Mesothelial cell of epicardium (in vitro differentiated cells): ENCODE results near the gene GRM8. TPM values are rescaled to one million over a fixed set of nuclear protein-coding genes. Genes with fewer than 3 reads are reported as not detected.
"Not testable (repeated sequence)": the region's sequence is repeated elsewhere in the genome, so short reads cannot be mapped to it uniquely, and the experiment has no call there.

Experiments
- DNase-seq, 2 experiments: peaks; one replicate each; pipeline ENCODE4 v3.0.0; 2021; ENCODE audit warnings: low spot score in 2 of 2; ENCODE audit not compliant: unreplicated experiment in 2 of 2
- H3K27ac Mint-ChIP-seq: 2 replicates; pipeline ENCODE4 v1.8.0; 2021; ENCODE audit warnings: mixed read lengths
- H3K27me3 Mint-ChIP-seq: 2 replicates; pipeline ENCODE4 v1.8.0; 2021; ENCODE audit warnings: low read depth, mixed read lengths
- H3K36me3 Mint-ChIP-seq: 2 replicates; pipeline ENCODE4 v1.8.0; 2021; ENCODE audit warnings: mixed read lengths
- H3K4me1 Mint-ChIP-seq: 2 replicates; pipeline ENCODE4 v1.8.0; 2021; ENCODE audit warnings: mixed read lengths
- H3K4me3 Mint-ChIP-seq: 2 replicates; pipeline ENCODE4 v1.8.0; 2021; ENCODE audit warnings: mild to moderate bottlenecking, moderate library complexity, mixed read lengths
- H3K9me3 Mint-ChIP-seq: 2 replicates; pipeline ENCODE4 v1.8.0; 2021; ENCODE audit warnings: mixed read lengths
- total RNA-seq: library from RNA; stranded (reverse); gene quantifications from 3 replicates; pipeline ENCODE4 v1.2.1, GENCODE V29; 2021
- TF ChIP-seq, protein P1 (sequence below): fragments of 200-600 bp; sonication (generic); IDR thresholded peaks from one replicate; pipeline ENCODE4 v1.5.0; 2021; ENCODE audit warnings: antibody characterized with exemption; ENCODE audit not compliant: unreplicated experiment

Gene GRM8
- total RNA-seq, 1 donor from 2014 or later = 1.0 TPM

DNA sequence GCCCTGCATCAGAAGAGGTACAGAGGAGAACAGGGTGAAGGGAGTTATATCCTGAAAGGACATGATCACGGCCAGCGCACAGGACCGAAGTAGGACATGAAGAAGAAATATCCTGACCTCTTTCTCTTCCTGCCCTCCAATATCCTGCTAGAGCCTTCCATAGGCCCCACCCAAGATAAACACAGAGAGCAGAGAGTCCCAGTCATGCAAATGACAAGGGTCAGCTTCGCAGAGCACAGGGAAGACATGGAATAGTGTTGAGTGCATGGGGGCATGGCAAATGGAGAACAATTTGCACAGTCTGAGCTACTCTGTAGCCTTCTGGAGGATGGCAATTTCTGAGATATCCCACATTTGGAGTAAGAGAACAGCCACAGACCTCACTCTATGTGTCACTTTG, 371.4 kb downstream of the GRM8 start:
- H3K4me1 Mint-ChIP-seq = no peaks in the 10 kb centered on the region
- H3K4me3 Mint-ChIP-seq = no peak overlapping the region
- H3K36me3 Mint-ChIP-seq = no peaks in the 10 kb centered on the region
- no peaks in the 10 kb centered on the region for H3K27me3 Mint-ChIP-seq
- TF ChIP-seq, protein P1, sequence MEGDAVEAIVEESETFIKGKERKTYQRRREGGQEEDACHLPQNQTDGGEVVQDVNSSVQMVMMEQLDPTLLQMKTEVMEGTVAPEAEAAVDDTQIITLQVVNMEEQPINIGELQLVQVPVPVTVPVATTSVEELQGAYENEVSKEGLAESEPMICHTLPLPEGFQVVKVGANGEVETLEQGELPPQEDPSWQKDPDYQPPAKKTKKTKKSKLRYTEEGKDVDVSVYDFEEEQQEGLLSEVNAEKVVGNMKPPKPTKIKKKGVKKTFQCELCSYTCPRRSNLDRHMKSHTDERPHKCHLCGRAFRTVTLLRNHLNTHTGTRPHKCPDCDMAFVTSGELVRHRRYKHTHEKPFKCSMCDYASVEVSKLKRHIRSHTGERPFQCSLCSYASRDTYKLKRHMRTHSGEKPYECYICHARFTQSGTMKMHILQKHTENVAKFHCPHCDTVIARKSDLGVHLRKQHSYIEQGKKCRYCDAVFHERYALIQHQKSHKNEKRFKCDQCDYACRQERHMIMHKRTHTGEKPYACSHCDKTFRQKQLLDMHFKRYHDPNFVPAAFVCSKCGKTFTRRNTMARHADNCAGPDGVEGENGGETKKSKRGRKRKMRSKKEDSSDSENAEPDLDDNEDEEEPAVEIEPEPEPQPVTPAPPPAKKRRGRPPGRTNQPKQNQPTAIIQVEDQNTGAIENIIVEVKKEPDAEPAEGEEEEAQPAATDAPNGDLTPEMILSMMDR = no peak
- H3K9me3 Mint-ChIP-seq = peaks cover 4% of the 10 kb centered on the region
- no peak overlapping the region for H3K27ac Mint-ChIP-seq
- no peak for DNase-seq

DNA sequence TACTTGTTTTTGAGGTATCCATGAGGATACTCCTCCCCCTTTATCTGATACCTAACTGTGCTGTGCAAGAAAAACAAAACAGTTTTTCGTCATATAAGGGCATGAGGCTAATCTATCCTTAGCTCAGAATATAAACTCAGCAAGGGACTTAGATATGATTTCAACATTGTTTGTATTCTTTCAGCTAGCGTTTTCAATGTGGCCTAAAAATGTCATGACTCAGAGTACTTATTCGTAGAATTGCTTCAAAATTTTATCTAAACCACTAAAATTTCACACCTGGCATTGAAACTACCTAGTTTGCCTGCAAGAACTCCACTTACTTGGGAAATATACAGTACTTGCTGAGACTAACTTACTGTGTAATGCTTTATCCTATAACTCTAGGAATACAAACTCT, 376.2 kb downstream of the GRM8 start:
- not testable (repeated sequence) for H3K4me3 Mint-ChIP-seq, H3K36me3 Mint-ChIP-seq, H3K4me1 Mint-ChIP-seq, H3K27me3 Mint-ChIP-seq, DNase-seq, H3K27ac Mint-ChIP-seq, H3K9me3 Mint-ChIP-seq

DNA sequence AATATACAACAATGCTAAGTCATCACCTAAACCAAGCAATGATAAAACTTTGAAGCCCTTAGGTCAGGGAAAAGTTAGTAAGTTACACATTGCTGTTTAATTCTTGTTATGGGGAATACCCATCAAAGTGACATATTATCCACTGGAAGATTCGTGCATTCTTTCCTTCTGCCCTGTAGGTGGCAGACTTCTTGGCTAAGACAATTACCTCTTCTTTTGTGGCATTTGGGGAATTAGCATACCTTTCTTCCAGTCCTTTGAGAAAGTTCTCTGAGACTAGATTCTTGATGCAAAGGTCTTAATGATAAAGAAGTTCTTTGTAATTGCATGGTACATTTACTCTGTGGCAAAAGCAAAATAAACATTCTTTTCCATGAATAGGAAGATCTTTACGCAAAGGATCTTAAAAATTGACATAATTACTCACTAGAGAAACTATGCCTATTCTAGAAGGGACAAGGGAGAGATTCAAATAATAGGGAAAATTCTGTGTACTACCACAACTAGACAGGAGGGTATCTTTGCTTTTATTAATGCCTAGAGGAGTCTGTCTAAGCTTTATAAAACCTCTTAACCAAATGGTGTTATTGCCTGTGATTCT, 395.9 kb downstream of the GRM8 start:
- Mint-ChIP-seq H3K36me3 (no peaks in the 10 kb centered on the region), H3K27me3 (peaks cover 30% of the 10 kb centered on the region), H3K9me3 (no peaks in the 10 kb centered on the region), H3K4me1 (no peaks in the 10 kb centered on the region), H3K4me3 (no peak overlapping the region), H3K27ac (no peak overlapping the region)
- TF ChIP-seq, protein P1 = peak; percentile 36
- no peak for DNase-seq

DNA sequence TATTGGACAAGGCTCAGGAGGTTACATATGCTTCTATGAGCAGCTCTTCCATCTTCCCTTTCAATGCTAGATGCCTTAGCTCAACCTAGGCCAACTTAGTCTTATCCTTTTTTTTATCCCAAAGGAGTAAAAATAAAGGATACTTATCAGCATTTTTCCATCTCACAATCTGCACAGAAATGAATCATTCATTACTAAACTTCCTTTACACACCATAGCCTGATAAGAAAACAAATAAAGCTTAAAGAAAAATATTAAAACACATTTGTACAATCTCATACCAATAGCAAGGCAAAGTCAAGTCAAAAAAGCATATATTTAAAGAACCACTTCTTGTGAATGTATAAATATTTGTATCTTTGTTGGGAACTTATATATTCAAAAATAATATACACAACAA, 407.4 kb downstream of the GRM8 start:
- Mint-ChIP-seq H3K4me3 (no peak overlapping the region), H3K9me3 (peaks cover 13% of the 10 kb centered on the region), H3K27ac (no peak overlapping the region), H3K36me3 (no peaks in the 10 kb centered on the region), H3K4me1 (peaks cover 25% of the 10 kb centered on the region), H3K27me3 (peaks cover 9% of the 10 kb centered on the region)
- DNase-seq = no peak
- TF ChIP-seq, protein P1 = no peak

DNA sequence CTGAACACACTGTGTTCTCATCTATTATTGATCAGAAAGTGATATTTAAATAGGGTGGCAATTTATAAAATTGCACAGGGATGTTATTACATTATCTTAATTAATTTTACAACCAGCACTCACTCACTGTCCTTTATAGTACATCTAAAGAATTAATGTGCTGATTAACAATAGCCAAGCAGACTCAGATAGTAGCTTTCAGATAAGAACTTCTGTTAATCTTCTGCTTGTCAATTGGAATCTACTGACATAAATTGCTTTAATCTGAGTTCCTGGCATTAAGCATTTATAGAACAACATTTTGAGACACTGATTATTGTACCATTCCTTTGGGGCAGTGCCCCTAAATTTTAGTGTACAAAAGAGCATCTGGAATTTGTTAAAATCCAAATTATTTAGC, 408.9 kb downstream of the GRM8 start:
- no peak for DNase-seq
- TF ChIP-seq, protein P1 = no peak
- H3K36me3 Mint-ChIP-seq = no peaks in the 10 kb centered on the region
- peaks cover 29% of the 10 kb centered on the region for H3K4me1 Mint-ChIP-seq
- H3K27me3 Mint-ChIP-seq = peaks cover 4% of the 10 kb centered on the region
- H3K9me3 Mint-ChIP-seq = peaks cover 6% of the 10 kb centered on the region
- no peak overlapping the region for H3K27ac Mint-ChIP-seq
- no peak overlapping the region for H3K4me3 Mint-ChIP-seq

DNA sequence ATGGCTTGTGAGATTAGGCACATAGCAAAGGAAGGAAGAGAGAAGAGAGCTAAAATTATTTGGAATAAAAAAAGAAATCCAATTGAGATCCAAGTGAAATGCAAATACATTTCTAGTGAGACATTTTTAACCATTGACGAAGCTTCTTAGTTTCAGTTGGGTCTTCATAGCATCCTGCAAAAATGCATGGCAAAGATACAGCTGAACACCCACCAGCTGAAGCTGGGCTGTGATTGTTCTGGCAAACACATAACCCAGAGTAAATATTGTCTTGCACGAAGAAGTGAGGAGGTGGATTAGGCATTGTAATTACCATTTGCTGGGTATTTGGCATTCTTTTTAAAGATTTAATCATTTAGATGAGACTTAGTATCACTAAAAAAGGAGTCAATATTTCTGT, 409.4 kb downstream of the GRM8 start:
- Mint-ChIP-seq H3K36me3 (no peaks in the 10 kb centered on the region), H3K9me3 (peaks cover 6% of the 10 kb centered on the region), H3K27me3 (peaks cover 4% of the 10 kb centered on the region), H3K4me3 (no peak overlapping the region), H3K27ac (no peak overlapping the region), H3K4me1 (peaks cover 29% of the 10 kb centered on the region)
- no peak for DNase-seq
- TF ChIP-seq, protein P1 = no peak
